Limb (tissue), 2 donors: ENCODE measurements around the gene MMP26.

Experiments
- DNase-seq, 2 donors: peaks; one replicate each; pipeline ENCODE4 v3.0.0-alpha.2; 2016; ENCODE audit errors: extremely low spot score in 2 of 2

Gene MMP26

DNA sequence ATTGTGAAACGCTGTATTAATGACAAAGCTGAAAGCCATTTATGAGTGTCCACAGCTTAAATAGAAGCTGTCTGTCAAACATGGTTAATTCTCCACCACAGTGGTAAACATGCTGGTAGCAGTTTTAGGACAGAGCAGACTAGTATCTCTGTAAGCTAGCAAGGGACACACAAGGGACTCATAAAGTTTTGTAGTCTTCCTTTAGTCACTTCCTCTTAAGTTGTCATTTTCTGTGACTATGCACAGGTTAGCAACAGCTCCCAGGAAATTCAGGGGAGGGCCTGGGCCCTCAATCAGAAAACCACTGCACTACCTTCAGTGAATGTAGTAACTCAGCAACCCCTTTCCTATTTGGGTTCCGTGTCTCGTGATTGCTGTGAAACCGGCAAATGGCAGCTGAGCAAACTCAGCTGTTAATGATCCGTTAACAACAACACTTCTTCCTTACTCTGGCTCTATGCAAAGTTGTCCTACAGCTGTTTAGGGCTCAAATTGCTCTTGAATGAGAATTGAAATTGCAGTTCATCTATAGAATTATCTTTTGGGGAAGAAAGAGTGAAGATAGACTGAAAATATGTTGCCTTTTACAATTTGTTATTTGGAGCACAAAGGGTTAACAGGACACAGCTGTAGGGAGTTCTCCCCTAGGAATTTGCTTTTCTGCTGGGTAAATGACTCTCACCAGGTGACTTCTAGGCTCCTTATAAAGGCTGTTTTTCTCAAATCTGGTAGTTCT is at the start of gene MMP26:
TSS of gene MMP26 (plus strand) at position 731 of the 736 bp plus-strand sequence.
- peak; percentile 24 to 35 for DNase-seq

DNA sequence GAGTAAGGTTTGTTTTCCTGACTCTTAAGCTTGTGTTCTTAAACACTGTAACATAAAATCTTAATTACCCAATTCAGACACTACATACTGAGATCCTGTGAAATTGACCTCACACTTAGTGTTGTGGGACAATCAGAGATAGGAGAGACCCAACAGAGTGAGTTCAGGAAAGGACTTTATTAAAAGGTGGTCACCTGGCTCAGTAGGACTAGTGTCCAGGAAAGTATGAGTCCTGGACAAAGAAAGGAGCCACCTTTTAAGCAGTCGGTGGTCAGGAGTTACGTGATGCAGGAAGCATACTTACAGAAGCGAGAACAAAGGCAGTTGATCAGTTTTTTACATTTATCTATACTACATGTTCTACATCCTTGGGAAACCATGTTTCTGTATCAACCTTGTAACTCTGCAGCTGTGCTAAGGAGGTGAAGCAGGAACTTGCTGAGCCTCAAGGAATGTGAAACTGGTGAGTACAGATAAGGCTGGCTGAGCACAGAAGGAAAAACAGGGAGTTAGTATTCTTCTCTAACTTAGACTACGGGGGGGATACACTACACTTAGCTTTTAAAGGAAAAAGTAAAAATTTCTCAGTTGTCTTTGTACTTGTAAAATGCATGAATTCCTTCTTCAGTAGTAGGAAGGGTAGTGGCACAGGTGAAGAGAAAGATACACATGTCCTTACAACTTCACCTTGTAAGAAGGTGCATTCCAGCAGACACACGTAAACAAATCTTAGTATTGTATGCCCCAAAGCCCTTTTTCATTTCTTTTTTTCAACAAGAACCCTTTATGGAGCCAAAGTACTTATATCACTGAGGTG is 45.7 kb upstream of the MMP26 start:
- no peak for DNase-seq

DNA sequence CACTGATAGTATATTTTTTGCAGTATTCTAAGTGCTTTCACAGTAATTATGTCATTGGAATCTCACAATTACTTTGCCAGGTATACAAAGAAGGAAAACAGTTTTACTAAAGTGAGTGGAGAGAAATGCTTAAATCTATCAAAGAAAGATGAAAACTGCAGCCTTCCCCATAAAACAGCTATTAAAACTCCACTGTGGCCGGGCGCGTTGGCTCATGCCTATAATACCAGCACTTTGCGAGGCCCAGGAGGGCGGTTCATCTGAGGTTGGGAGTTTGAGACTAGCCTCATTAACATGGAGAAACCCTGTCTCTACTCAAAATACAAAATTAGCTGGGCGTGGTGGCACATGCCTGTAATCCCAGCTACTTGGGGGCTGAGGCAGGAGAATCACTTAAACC is 41.7 kb upstream of the MMP26 start:
- no peak for DNase-seq

DNA sequence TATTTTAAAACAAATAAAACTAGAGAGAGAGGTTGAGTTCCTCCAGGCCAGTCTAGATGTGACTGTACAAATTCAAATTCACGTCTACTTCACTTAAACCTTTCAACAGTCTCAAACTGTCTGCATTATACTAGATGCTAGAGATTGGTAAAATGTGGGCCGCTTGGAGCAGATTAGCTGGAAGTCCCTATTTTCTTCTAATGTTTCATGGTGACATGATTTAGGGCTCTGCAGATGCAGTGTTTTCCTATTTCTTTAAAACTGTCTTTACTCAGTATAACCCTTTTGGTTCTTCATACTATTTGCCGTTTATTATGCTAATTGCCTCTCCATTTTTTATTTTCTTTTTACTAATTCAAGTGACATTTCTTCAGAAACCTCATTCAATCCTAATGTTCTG is 40.4 kb upstream of the MMP26 start:
- no peak for DNase-seq

DNA sequence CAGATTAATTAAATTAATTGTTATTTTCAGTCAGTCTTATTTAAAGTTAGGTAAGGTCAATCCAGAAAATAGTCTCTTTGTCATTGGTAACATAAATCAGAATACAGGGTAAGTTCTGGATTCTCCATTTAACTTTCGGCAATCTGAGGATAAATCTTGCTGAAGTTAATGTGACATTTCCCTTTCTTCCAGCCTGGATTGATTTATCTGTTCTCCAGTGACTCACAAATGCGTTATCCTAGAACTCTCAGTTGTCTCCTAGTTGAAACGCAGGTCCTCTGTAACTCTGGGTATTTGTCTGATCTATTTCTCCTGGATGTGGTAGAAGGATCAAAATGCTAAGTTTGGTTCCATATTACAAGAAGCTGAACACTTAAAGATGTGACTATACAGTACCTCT is 39.8 kb upstream of the MMP26 start:
- no peak for DNase-seq

DNA sequence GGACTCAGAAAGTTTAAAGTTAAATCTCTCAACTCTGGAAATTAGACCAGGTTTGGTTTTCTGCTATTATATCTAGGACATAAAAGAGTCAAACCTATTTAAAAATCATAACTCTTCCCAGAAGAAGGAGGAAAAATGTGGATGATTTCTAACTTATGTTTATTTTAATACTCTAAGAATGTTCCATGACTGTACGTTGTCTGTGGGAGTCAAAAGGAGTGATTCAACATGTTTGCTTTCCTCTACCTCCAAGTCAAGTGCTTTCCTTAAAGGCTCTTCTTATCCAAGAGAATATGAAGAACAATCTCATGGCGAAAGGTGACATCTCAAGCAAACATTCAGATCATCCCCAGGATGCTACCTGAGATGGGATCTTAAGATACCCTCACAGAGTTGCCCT is 39.2 kb upstream of the MMP26 start:
- no peak for DNase-seq

DNA sequence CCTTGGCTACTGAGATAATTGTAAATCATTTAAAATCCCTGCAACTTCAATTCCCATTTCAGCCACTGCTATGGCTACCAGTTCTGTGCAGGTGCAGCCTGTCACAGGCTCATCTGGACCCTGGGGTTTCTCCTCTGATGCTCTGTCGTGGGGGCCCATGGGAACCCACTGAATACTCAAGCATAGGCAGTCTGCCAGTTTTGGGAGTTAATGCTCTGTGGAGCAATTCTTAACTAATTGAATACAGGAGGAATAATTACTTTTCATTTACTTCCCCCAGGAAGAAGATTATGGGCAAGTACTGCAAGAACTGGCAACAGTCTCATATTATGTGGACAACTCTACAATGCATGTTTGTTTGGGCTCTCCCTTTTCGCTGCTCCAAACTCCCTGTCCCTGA is 32.8 kb upstream of the MMP26 start:
- DNase-seq: no peak

DNA sequence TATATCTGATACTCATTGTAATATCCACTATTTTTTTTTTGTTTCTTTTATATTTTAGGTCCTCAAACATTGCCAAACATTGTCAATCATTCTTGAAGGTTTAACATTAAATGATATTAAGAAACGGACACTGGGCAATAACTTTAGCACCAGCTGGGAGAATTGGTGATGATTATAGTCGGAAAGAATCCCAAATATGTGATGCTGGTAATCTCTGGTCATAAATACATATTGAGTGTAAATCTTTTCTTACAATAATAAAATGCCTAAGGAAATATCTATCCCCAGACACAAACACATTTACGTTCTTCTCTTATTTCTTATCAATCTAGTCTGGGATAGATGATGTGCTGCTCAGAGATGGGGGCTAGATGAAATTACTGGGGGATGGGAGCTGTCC is 32.1 kb upstream of the MMP26 start:
- DNase-seq: no peak

DNA sequence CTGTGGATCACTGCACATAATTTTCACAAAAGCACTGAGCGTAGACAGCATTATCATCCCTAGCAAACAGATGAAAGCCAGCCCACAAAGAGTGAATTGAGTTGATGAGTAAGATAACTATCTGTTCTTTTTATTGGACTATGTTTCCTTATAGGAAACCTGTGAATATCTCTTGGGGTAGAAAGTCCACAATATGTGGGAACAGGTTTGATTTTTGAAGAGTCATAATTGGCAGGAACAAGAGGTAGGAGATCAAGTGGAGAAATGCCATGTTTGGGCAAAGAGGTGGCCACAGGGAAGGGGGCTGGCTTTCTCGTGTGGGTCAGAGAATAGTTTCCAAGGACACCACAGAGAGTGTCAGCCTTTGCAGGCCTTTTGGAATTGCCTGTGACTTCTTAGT is 30.8 kb upstream of the MMP26 start:
- no peak for DNase-seq

DNA sequence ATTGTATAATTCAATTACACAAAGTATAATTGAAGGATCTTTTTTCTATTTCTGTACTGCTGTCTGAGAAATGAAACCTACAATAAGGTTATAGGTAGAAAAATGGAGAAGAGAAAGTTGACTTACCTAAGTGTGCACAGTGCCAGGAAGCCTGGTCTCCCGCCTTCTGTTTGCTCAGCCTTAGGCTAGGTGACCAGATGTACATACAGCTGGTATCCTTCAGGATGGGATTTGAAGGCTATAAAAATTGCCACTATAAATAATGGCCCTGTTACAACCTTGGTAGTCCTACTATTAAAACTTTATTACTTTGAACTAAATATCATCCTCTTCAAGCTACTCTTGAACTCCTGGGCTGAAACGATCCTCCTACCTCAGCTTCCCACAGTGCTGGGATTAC is 26.6 kb upstream of the MMP26 start:
- no peak for DNase-seq

DNA sequence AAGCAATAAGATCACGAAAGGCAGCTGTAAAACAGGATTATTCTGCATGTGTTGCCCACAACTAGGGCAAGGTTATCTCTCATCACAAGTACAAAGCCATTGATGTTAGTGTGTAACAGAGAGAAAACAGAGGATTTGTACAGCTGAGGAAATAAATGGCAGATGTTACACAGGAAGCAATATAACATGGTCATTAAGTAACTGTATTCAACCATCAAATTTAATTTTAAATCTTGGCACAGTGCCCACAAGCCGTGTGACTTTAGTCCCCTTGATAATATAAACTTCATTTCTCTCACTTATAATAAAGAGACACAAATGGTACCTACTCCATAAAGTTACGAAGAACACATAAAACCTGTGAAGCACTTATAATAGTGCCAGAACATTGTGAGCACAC is 24.2 kb upstream of the MMP26 start:
- DNase-seq: no peak

DNA sequence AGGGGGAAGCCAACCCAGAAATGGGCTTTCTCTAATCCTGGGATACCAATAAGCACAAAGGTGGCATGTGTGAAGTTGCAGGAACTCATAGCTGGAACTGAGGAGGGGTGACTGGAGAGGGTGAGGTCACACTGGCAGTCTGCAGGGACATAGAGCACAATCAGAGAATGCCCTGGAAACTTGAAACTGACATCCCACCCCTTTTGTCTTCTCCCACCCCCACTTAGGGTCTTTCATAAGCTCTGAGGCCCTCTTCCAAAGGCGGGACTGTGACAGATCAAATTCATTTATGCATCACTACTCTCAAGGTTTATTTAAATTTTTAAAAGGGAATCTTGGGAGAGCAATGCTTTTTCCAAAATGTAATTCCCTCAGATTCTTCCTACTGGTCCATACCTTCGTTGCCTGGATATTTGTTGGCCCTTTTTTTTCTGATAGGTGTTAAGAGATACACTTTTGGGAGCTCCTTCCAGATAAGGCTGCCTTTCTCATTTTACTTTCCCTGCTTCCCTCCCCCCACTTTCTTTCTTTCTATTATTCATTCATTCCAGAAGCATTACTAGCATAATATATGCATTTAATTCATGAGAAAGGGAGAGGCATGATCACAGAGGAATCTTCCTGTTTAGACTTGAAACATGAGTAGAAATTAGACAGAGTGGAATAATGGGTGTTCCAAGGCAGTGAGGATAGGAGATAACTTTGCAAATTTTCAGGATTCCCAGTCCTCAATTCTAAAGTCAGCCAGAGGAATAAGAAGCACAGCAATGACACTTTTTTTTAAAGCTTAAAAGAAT is 21.8 kb upstream of the MMP26 start:
- DNase-seq: no peak

DNA sequence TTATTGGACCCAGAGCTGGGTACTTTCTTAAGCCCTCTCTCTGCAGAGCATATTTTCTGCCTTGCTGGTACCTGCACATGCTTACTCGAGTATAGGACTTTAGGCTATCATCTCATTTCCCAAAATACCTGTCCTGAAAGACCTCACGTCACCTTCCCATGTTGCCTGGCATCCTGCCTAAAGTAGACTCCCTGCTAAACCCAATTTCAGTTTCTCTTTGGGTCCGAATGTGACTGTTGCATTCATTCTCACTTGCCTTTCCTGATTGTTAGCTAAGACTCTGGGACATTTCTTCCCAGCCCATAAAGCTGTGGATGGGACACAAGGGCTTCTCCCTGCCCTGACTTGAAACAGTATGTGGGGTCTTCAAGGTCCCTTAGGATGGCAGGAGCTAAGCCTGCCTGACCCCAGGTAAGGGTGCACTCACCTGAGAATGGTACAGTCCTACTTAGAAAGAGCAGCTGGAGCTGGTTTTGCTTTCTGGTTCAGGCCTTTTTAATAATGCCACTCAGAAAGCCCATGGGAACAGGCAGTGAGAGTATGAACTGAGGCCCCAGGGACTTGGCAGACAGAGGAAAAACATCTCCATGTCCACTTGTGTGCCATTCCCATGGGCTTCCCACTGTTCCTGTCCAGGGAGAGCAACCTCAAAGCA is 19.8 kb upstream of the MMP26 start:
- DNase-seq: no peak

DNA sequence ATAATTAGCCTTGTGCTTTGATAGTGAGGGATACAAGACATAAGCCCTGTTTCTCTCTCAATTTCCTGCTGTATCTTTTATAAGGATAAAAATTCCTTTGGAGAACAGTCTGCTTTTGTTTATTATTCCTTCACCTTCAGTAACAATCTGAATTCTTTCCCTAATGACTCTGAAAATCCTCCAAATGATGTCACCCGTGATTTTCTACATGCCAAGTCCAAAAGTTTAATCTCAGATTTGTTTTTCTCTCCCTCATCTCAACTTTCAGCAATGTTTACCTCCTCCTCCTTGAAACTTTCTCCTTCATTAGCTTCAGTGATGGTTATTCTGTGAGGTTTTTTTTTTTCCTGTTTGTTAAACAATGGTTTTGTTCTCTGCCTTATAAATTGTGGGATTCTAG is 9.1 kb upstream of the MMP26 start:
- DNase-seq: no peak

DNA sequence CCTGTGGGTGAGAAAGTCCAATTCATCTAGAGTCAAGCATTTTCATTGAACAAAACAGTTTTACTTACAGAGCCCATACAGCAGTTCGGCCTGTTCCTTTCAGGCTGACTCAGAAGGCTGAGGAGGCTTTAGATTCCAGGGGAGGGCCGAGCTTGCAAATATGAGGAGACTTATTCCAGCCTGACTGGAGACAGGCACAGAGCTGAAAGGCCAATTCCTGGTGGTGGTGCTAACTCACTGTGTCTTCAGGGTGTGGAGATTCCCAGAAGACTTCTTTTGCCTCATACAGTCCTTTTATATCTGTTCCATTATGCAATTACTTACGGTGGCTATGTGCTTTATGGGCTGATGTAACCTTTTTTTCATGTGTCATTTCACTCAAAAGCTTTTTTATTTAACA is 7.0 kb upstream of the MMP26 start, which contains the start of gene OR51E2:
TSS of gene OR51E2 (minus strand) at position 269 of the 400 bp plus-strand sequence. CDS start 15,142 bp downstream, outside the sequence.
- DNase-seq: no peak

DNA sequence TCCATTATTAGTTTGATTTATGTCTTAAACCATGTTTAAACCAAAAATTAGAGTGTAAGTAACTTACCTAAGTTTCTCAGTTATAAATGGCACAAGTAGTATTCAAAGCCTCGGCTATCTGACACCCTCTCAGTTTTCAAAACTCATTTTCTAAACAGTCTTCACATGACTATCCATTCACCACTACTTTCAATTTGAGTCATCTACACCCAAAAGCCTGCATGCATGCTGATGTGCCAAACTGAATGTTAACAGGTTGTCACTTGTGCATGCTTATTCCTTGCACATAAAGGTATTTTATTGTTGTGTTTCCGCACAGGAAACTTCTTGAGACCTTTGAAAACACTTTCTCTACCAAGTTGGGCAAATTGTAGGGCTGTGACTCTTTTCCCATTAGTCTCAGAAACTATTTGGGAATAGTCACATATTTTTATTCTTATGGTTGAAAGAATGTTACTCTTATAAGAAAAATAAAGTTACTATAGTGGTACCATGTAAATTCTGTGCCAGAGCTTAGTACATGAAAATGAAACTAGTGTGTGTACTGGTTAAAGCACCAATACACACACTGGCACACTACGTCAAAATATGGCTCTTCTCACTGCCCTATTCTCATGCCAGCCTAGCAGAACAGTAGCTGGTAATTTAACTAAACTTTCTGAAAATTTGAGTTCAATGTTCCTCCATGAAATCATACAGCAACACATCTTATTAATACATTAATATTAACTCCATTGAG is 4.7 kb upstream of the MMP26 start:
- DNase-seq: no peak

DNA sequence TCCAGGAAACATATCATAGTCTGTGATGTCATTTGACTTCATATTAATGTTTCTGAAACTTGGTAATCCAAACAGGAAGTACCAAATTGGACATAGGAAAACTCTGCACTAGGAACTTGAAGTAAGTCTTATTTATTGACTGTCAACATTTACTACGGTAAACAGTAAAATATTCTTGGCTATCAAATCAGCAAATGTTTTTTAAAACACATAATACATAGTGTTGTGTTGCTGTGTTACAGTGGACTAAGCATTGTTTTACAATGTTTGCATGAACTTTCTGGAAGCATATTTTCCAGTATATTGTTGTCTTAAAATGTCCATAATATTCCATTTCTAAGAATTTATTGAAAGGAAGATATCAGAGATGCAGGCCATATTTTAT is 4.2 kb upstream of the MMP26 start:
- no peak for DNase-seq

DNA sequence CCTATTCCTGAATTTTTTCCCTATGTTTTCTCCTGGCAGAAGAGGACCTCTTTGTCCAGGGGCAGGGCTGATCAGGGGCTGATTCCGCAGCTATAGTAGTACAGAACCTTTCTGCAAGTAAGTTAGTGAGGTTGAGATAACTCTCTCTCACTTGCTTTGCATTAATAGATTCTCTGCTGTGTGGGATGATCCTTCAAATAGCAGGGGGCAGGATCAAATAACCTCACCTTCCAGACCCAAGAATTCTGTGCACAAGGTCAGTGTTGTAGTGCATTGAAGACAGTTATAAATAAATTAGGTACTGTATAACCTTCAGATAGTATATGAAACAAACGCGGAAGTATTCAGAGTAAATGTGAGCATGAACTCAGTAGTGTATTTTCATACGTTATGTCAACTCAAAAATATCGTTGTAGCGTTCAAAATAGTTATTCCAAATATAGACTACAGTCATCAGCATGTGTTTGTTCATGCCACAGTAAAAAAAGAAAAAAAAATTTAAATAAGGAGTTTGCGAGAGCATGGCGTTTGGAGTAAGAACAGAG is 278 bp downstream of the MMP26 start:
- no peak for DNase-seq

DNA sequence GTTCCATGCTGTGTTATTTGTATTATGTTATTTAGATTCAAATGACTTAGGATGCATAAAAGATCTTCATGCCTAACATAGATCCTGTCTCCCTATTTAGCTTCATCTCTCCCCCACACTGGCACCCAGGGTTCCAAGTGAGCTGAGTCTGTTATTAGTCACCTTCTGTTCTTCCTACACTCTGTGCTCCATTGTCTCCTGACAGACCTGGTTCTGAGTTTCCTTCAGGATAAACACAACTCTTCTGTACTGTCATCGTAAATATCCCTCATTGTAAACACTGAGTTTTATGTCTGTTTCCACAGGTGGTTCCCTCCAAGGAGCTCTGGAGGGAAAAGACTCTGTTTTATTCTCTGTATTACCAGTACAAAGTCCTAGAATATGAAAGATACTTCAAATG is 8.7 kb downstream of the MMP26 start:
- DNase-seq: no peak

DNA sequence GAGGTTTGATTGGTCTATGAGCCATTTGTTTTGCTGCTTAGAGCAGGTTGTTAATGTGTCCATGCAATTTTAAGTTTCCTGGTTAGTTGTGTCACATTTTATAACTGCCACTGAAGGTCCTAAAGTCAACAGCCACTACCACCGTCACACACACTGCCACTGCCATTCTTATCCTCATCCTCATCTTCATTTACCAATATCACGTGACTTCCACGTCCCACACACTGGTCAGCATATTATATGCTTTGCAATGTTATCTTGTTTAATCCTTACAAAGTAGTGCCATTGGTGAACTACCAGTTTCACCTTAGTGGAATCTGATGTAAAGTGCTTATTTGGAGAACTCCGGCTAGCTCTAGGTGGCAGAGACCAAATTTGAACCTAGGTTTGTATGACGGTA is 9.7 kb downstream of the MMP26 start:
- no peak for DNase-seq
